ENCODE measurements around the gene DAZL. TPM values are rescaled to one million over a fixed set of nuclear protein-coding genes. Genes with fewer than 3 reads are reported as not detected.
"Not testable (repeated sequence)": the region's sequence is repeated elsewhere in the genome, so short reads cannot be mapped to it uniquely, and the experiment has no call there.

Gene DAZL, protein sequence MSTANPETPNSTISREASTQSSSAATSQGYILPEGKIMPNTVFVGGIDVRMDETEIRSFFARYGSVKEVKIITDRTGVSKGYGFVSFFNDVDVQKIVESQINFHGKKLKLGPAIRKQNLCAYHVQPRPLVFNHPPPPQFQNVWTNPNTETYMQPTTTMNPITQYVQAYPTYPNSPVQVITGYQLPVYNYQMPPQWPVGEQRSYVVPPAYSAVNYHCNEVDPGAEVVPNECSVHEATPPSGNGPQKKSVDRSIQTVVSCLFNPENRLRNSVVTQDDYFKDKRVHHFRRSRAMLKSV
- not detected in 2 replicates for total RNA-seq (2014; rRNA removed; shearing (Covaris generic))

DNA sequence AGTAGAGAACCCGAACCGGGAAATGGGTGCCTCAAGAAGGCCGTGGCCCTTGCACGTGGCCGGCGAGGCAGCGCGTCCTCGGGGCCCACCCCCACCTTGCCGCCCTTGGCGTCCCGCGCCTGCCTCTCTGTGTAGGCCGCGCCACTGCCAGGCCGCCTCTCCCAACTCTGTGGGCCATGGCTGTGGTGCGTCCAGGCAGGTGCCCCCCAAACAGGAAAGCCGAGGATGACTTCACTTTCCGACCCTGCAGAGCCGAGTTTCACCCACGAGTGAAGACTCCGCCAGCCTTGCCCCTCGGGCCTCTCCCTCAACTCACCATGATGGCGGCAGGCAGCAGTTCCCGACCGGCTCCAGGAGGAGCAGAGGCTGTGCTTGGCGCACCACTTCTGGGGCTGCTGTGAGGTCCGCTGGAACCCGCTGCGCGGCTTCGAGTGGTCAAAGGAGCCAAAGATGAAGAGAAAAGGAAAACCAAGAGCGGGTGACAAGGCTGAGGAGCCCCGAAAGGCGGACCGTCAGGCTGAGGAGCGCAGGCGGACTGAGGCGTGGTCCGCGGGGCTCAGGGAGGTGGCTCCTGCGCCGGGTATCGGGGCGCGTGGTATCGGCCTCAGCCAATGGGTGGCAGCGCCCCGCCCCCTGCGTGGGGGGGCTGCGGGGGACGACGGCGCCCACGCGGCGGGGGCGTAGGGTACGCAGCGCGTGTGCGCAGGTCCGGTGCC lies at the start of gene DAZL:
DAZL (minus strand) TSS at position 537 of the 716 bp plus-strand sequence; CDS start at position 319, 218 bp downstream.
- no peak within 1 kb of the TSS for H3K4me3 ChIP-seq
- no peaks in the 10 kb centered on the region for H3K4me1 ChIP-seq
- no peaks in the 10 kb centered on the region for H3K27me3 ChIP-seq
- H3K27ac ChIP-seq = no peak within 1 kb of the TSS
- H3K9me3 ChIP-seq (replicated peaks) = no peaks in the 10 kb centered on the region
- no peak for DNase-seq
- H3K36me3 ChIP-seq = no peaks in the 10 kb centered on the region

DNA sequence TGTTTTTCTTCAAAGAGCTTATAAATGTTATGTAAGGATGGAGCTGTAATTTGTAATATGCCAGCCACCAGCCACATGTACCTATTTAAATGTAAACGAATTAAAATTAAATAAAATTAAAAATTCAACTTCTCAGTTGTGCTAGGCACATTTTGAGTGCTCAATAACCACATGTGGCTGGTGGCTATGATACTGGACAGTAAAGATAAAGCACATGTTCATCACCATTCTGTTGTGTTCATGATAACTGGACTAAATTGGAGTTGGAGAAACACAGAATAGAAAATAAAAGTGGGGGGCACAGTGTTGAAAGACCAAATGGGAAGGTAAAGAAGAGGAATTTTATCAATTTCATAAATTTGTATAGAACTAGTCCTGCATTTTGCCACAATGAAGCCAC lies 49.8 kb upstream of the DAZL start:
- H3K4me3 ChIP-seq = no peak overlapping the region
- H3K36me3 ChIP-seq = no peaks in the 10 kb centered on the region
- no peaks in the 10 kb centered on the region for H3K9me3 ChIP-seq (replicated peaks)
- no peak overlapping the region for H3K27ac ChIP-seq
- H3K4me1 ChIP-seq = no peaks in the 10 kb centered on the region
- DNase-seq = no peak
- no peaks in the 10 kb centered on the region for H3K27me3 ChIP-seq

DNA sequence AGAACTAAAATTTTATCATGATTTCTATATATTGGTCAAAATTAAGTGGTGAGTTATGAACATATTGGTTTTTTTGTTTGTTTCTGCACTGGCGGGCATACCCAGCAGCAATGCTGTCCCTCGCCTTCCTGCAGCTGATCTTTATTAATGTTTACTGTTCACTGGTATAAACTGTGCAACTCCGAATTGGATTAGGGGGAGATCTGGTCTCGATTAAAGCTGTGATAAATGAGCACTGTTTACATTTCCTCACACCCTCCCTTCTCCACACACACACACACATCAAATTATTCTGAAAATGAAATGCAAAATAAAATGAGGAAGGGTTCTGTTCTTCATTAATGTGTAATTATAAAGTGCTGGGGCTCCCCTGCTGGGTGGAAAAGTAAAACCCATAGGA lies 48.5 kb upstream of the DAZL start:
- no peaks in the 10 kb centered on the region for H3K36me3 ChIP-seq
- H3K27ac ChIP-seq = no peak overlapping the region
- H3K4me1 ChIP-seq = no peaks in the 10 kb centered on the region
- no peak for DNase-seq
- no peaks in the 10 kb centered on the region for H3K9me3 ChIP-seq (replicated peaks)
- no peaks in the 10 kb centered on the region for H3K27me3 ChIP-seq
- no peak overlapping the region for H3K4me3 ChIP-seq

DNA sequence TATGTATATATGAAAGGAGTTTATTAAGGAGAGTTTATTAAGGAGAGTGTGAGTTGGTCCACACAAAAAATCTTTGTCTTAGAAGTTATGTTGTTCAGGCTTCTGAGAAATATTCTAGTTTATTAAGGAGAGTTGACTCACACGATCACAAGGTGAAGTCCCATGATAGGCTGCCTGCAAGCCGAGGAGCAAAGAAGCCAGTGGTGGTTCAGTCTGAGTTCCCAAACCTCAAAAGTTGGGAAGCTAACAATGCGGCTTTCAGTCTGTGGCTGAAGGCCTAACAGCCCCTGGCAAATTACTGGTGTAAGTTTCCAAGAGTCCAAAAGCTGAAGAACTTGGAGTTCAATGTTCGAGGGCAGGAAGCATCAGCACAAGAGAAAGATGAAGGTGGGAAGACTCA lies 42.4 kb upstream of the DAZL start:
- Histone ChIP-seq H3K4me3 (no peak overlapping the region), H3K4me1 (no peaks in the 10 kb centered on the region), H3K27me3 (no peaks in the 10 kb centered on the region), H3K27ac (no peak overlapping the region), H3K36me3 (no peaks in the 10 kb centered on the region), H3K9me3 (replicated peaks) (no peaks in the 10 kb centered on the region)
- no peak for DNase-seq

DNA sequence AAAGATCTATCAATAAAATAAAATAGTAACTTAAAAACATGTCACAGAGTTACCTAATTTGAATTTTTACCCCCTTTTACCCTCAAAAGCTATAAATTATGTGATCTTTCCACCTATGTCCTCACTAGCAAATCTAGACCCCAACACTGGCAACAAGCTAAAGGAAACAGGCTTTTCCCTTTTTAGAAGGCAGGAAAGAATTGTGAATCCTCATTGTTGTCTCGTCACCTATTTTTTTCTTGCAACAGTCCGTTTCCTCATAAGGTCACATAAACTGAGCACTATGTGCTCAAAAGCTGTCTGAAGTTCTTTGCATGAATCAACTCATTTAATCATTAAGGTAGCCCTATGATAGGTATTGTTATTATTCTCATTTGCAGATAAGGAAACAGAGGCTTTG lies 34.6 kb upstream of the DAZL start:
- Histone ChIP-seq H3K9me3 (replicated peaks) (no peaks in the 10 kb centered on the region), H3K4me3 (no peak overlapping the region), H3K27ac (no peak overlapping the region), H3K27me3 (no peaks in the 10 kb centered on the region), H3K4me1 (no peaks in the 10 kb centered on the region), H3K36me3 (no peaks in the 10 kb centered on the region)
- DNase-seq = no peak

DNA sequence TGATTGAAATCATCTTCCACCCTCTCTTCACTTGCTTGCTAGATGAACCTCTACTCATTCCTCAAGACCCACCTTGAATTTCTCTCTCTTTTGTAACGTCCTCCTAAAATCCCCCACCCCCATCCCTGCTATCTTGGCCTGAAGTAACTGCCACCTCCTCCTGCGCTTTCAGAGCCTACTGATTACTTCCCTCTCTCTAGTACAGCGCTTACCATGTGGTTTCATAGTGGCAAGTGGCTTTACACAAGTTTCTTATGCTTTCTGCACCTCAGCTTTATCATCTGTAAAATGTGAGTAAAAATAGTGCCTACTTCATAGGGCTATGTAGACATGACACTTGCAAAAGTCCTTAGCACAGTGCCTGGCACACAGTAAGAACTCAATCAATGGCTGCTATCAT lies 28.7 kb upstream of the DAZL start:
- Histone ChIP-seq H3K36me3 (no peaks in the 10 kb centered on the region), H3K4me3 (no peak overlapping the region), H3K27me3 (no peaks in the 10 kb centered on the region), H3K4me1 (no peaks in the 10 kb centered on the region), H3K27ac (no peak overlapping the region), H3K9me3 (replicated peaks) (no peaks in the 10 kb centered on the region)
- no peak for DNase-seq

DNA sequence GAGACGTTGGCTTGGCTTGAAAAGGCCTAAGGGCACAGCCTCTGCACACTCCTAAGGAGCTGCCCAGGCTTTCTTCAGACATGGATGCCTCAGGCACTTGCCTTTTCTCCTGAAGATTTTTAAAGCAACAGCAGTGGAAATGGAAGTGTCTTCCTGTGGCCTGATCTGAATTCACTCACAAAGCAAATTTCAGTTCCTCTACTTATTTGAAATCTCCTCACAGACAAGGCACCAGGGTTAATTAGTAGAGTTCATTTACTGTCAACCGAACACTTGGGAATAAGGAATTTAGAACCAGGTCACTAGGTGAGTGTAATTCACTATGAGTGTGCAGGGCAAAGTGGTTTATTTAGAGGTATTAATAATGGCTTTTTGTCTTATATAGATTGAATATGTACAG lies 27.2 kb upstream of the DAZL start:
- H3K4me1 ChIP-seq = no peaks in the 10 kb centered on the region
- H3K27ac ChIP-seq = no peak overlapping the region
- H3K36me3 ChIP-seq = no peaks in the 10 kb centered on the region
- no peak overlapping the region for H3K4me3 ChIP-seq
- no peaks in the 10 kb centered on the region for H3K9me3 ChIP-seq (replicated peaks)
- DNase-seq = no peak
- no peaks in the 10 kb centered on the region for H3K27me3 ChIP-seq

DNA sequence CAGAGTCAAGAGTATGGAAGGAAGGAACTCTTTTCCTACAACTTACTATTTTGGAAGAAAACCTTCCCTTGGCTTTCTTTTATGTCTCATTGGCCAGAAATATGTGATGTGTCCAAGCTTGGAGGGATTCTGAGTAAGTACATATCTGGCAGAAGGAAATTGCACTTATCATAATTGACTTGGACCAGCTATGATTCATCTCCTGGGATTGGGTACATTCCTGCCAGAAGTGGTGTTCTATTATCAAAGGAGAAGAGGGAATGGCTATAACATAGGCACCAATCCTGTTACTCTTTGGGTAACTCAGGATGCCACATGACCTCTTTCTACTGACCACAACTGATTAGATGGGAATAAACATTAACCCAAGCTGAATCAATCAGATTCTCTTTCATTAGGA lies 13.5 kb upstream of the DAZL start:
- no peaks in the 10 kb centered on the region for H3K9me3 ChIP-seq (replicated peaks)
- no peak overlapping the region for H3K27ac ChIP-seq
- no peaks in the 10 kb centered on the region for H3K36me3 ChIP-seq
- no peaks in the 10 kb centered on the region for H3K27me3 ChIP-seq
- H3K4me3 ChIP-seq = no peak overlapping the region
- no peaks in the 10 kb centered on the region for H3K4me1 ChIP-seq
- no peak for DNase-seq

DNA sequence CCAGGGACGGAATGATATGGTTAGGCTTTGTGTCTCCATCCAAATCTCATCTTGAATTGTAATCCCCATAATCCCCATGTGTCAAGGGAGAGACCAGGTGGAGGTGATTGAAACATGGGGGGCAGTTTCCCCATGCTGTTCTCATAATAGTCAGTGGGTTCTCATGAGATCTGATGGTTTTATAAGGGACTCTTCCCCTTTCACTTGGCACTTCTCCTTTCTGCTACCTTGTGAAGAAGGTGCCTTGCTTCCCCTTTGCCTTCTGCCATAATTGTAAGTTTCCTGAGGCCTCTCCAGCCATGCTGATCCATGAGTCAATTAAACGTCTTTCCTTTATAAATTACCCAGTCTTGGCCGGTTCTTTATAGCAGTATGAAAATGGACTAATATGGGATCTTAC lies 11.9 kb upstream of the DAZL start:
- not testable (repeated sequence) for H3K36me3 ChIP-seq; H3K9me3 ChIP-seq (replicated peaks); H3K4me3 ChIP-seq; H3K27ac ChIP-seq; DNase-seq; H3K4me1 ChIP-seq; H3K27me3 ChIP-seq

DNA sequence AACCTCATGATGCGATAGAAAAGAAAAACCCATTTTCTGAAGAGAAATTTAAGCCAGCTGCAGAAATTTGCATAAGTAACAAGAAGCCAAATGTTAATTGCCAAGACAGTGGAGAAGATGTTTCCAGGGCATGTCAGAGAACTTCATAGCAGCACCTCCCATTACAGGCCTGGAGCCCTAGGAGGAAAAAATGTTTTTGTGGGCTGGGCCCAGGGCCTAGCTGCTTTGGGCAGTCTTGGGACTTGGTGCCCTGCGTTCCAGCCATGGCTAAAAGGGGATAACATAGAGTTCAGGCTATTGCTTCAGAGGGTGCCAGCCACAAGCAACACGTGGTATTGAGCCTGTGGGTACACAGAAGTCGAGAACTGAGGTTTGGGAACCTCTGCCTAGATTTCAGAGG lies 10.9 kb upstream of the DAZL start:
- no peaks in the 10 kb centered on the region for H3K4me1 ChIP-seq
- no peak for DNase-seq
- no peaks in the 10 kb centered on the region for H3K9me3 ChIP-seq (replicated peaks)
- no peak overlapping the region for H3K4me3 ChIP-seq
- no peaks in the 10 kb centered on the region for H3K36me3 ChIP-seq
- no peak overlapping the region for H3K27ac ChIP-seq
- H3K27me3 ChIP-seq = no peaks in the 10 kb centered on the region

DNA sequence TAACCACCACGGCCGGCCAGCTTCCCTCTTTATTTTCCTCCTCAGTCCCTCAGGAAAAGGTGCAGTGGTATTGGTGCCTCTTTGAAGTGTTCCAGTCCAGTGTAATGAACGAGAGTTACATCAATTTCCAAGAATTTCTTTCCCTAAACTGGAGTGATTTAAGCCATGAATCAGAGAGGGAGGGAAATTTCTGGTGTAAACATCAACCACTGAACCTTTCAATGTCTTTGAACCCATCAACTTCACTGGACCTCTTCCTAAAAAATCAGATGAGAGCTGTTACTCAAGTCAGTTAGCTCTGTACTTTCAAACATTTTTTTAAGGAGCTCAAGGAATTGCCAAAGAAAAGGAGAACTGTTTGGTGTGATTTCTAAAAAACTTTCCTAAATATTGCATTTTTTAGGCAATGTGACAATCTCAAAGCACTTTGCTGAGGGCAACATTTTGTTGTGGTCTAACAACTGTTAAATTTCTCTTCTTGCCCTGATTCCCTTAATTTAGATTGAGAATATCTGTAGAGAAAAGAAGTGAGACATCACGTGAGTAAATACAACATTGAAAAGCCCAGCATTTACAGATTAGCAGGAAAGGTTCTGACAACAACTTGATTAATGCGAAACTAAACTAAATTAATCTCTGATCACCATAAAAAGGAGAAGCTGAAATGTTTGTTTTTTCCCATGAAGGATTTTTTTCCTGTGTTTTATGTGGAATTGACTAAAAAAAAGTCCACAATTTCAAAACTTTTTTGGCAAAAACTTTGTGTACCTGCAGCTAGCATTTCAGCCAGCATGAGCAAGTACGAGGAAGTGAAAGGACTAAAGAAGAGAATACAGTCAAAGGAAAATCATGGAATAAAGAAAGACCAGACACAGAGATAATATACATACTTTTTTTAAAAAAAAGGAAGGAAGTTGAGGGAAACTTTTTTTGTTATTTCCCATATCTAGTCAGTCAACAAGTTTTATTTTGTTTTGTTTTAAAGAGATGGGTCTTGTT lies 9.1 kb upstream of the DAZL start:
- no peak for DNase-seq
- Histone ChIP-seq H3K36me3 (no peaks in the 10 kb centered on the region), H3K27ac (no peak overlapping the region), H3K9me3 (replicated peaks) (no peaks in the 10 kb centered on the region), H3K4me1 (no peaks in the 10 kb centered on the region), H3K4me3 (no peak overlapping the region), H3K27me3 (no peaks in the 10 kb centered on the region)

DNA sequence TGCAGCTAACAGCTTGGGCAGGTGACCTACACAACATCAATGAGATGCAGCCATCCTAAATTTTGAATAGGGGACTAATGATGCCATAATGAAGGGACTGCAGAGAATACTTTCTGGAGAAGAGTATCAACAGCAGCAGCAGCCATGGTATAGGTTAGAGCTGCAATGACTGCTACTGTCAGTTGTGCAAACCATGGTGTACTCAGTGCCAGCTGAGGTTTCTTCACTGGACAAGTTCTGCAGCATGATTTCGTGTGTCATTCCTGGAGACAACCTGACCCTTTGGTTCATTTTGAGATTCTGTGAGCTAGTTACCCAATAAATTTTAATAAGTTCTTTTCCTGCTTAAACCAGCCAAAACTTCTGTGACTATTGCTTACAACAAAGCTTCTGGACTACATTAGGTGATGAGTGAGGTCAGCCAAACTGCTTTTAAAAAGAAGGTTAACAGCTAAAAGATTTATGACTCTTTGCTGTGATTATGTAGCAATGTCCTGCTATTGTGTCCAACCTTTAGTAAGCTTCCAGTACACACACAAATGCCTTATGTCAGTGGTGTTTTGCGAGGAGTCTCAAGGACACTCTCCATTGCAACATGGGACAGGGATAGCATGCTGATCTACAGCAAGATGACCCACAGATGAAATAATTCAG lies 4.8 kb upstream of the DAZL start:
- DNase-seq = no peak
- Histone ChIP-seq H3K9me3 (replicated peaks) (no peaks in the 10 kb centered on the region), H3K27ac (no peak overlapping the region), H3K4me3 (no peak overlapping the region), H3K27me3 (no peaks in the 10 kb centered on the region), H3K4me1 (no peaks in the 10 kb centered on the region), H3K36me3 (no peaks in the 10 kb centered on the region)

DNA sequence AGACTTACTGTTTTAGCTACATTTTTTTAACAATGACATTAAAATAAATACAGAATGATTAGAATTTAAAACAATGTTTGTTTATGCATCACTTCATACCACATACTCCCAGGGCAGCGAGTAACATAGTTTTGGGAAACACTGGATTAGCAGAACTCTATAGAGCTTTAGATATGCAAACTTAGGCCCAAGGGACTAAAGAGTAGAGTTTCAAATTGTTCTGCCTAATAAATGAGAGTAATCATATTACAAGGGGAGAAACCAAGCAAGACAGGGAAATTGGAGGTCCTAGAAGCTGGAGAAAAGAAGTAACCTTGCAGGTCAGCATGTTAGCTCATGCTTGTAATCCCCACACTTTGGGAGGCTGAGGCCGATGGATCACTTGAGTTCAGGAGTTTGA lies 3.6 kb upstream of the DAZL start:
- Histone ChIP-seq H3K9me3 (replicated peaks) (no peaks in the 10 kb centered on the region), H3K36me3 (no peaks in the 10 kb centered on the region), H3K4me3 (no peak overlapping the region), H3K4me1 (no peaks in the 10 kb centered on the region), H3K27me3 (no peaks in the 10 kb centered on the region), H3K27ac (no peak overlapping the region)
- no peak for DNase-seq

DNA sequence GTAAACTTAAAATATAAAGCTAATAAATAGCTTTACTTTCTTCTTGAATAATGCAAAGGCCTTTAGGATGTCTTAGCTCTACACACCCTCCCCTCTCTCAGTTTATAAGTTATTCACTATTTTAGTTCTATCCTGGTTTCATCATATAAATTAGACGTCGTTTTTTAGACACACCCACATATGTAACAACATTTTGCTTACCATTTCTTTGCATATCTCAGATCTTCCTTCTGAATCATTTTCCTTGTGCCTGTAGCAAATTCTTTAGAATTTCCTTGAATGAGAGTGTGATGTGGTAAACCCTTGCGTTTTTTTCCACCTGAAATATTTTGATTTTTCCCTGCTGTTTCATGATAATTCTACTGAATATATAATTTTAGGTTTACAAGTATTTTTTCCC lies 2.5 kb upstream of the DAZL start:
- Histone ChIP-seq H3K36me3 (no peaks in the 10 kb centered on the region), H3K9me3 (replicated peaks) (no peaks in the 10 kb centered on the region), H3K4me3 (no peak overlapping the region), H3K27me3 (no peaks in the 10 kb centered on the region), H3K27ac (no peak overlapping the region), H3K4me1 (no peaks in the 10 kb centered on the region)
- no peak for DNase-seq

All from SJCRH30 (cell line).